Astrocyte of the hippocampus (primary cell): ENCODE results near the gene OTX1.

ENCODE experiments used
- DNase-seq: peaks from one replicate; pipeline ENCODE4 v3.0.0; 2011; ENCODE audit warnings: low read depth, low spot score

Gene OTX1

GRCh38 chr2:63047321-63048279 lies 3.0 kb upstream of the OTX1 start:
- peak; percentile 80 for DNase-seq

GRCh38 chr2:63048367-63049171 lies 2.1 kb upstream of the OTX1 start:
- peak; percentile 73 for DNase-seq

GRCh38 chr2:63049211-63049969 lies 1.2 kb upstream of the OTX1 start:
- DNase-seq = peak; percentile 67

GRCh38 chr2:63049970-63050333 lies 678 bp upstream of the OTX1 start:
- no peak for DNase-seq

- DNase-seq = peak; percentile 53
Measured at GRCh38 chr2:63051042-63051794, 588 bp downstream of the OTX1 start.

GRCh38 chr2:63051795-63052333 lies 1.2 kb downstream of the OTX1 start:
- DNase-seq = no peak

- DNase-seq = peak; percentile 64
Measured at GRCh38 chr2:63052411-63053080, 1.9 kb downstream of the OTX1 start.

GRCh38 chr2:63053081-63053888 lies 2.7 kb downstream of the OTX1 start:
- peak; percentile 57 for DNase-seq

GRCh38 chr2:63053889-63054602 lies 3.4 kb downstream of the OTX1 start:
- DNase-seq = peak; percentile 84

- DNase-seq = peak; percentile 82
Measured at GRCh38 chr2:63054841-63055225, 4.2 kb downstream of the OTX1 start.

- peak; percentile 63 for DNase-seq
Measured at GRCh38 chr2:63055226-63056106, 4.8 kb downstream of the OTX1 start.

- DNase-seq = peak; percentile 67
Measured at GRCh38 chr2:63056107-63057050, 5.7 kb downstream of the OTX1 start.

GRCh38 chr2:63057249-63058143 lies 6.9 kb downstream of the OTX1 start:
- peak; percentile 43 for DNase-seq

GRCh38 chr2:63058144-63058920 lies 7.7 kb downstream of the OTX1 start:
- DNase-seq = peak; percentile 73
